T-helper 17 cell (primary cell): ENCODE results near the gene HDC. TPM values are rescaled to one million over a fixed set of nuclear protein-coding genes. Genes with fewer than 3 reads are reported as not detected.

Source experiments
- ATAC-seq: fragments of 150-1000 bp; cut with Tn5 transposase; 2 replicates; pipeline ENCODE4 v1.10.0; 2021; ENCODE audit warnings: mild to moderate bottlenecking, moderate library complexity
- DNase-seq, 3 donors: peaks; one replicate each; pipeline versions ENCODE4 v3.0.0 to v3.0.0-alpha.2; 2020 to 2021
- H3K9me3 ChIP-seq: one replicate; pipeline ENCODE4 v1.7.0; 2013; ENCODE audit warnings: low read length, mild to moderate bottlenecking; ENCODE audit not compliant: control insufficient read depth, poor library complexity, severe bottlenecking
- H3K27ac Mint-ChIP-seq: one replicate; pipeline ENCODE4 v1.8.0; 2022; ENCODE audit warnings: mild to moderate bottlenecking, moderate library complexity, mixed read lengths
- H3K27me3 Mint-ChIP-seq: one replicate; pipeline ENCODE4 v1.8.0; 2022; ENCODE audit warnings: mixed read lengths
- H3K36me3 Mint-ChIP-seq: one replicate; pipeline ENCODE4 v1.8.0; 2022; ENCODE audit warnings: low read depth, mixed read lengths
- H3K4me1 Mint-ChIP-seq: one replicate; pipeline ENCODE4 v1.8.0; 2022; ENCODE audit warnings: mild to moderate bottlenecking, mixed read lengths
- H3K4me3 Mint-ChIP-seq: one replicate; pipeline ENCODE4 v1.8.0; 2022; ENCODE audit warnings: mild to moderate bottlenecking, moderate library complexity, mixed read lengths
- total RNA-seq, 4 donors: library from RNA in 2 of 4; stranded (reverse) in 2 of 4; gene quantifications; one replicate each; pipeline ENCODE4 v1.2.3 and lab custom pipeline; 2022 to 2026

The HDC gene
- total RNA-seq, 2 donors from 2014 or later = 3.5 to 8.1 TPM

- no peaks in the 10 kb centered on the region for H3K9me3 ChIP-seq
- H3K27me3 Mint-ChIP-seq = no peaks in the 10 kb centered on the region
- H3K36me3 Mint-ChIP-seq = no peaks in the 10 kb centered on the region
- DNase-seq (no peak), ATAC-seq (no peak)
- no peaks in the 10 kb centered on the region for H3K4me1 Mint-ChIP-seq
- H3K27ac Mint-ChIP-seq = no peak overlapping the region
- H3K4me3 Mint-ChIP-seq = no peak overlapping the region
Measured at GRCh38 chr15:50231761-50232160, 33.8 kb downstream of the HDC start.

GRCh38 chr15:50229336-50229735 is 36.2 kb downstream of the HDC start:
- DNase-seq (no peak), ATAC-seq (no peak)
- H3K9me3 ChIP-seq = no peaks in the 10 kb centered on the region
- H3K4me1 Mint-ChIP-seq = no peaks in the 10 kb centered on the region
- H3K36me3 Mint-ChIP-seq = no peaks in the 10 kb centered on the region
- H3K27ac Mint-ChIP-seq = no peak overlapping the region
- H3K4me3 Mint-ChIP-seq = no peak overlapping the region
- no peaks in the 10 kb centered on the region for H3K27me3 Mint-ChIP-seq

GRCh38 chr15:50228866-50229265 is 36.7 kb downstream of the HDC start:
- H3K36me3 Mint-ChIP-seq = no peaks in the 10 kb centered on the region
- H3K27me3 Mint-ChIP-seq = no peaks in the 10 kb centered on the region
- ATAC-seq (no peak), DNase-seq (no peak)
- no peak overlapping the region for H3K4me3 Mint-ChIP-seq
- no peaks in the 10 kb centered on the region for H3K9me3 ChIP-seq
- no peak overlapping the region for H3K27ac Mint-ChIP-seq
- no peaks in the 10 kb centered on the region for H3K4me1 Mint-ChIP-seq

GRCh38 chr15:50227076-50227475 is 38.5 kb downstream of the HDC start:
- no peak for ATAC-seq
- Mint-ChIP-seq H3K4me1 (peaks cover 2% of the 10 kb centered on the region), H3K27me3 (no peaks in the 10 kb centered on the region), H3K4me3 (no peak overlapping the region), H3K27ac (no peak overlapping the region), H3K36me3 (no peaks in the 10 kb centered on the region)
- DNase-seq = no peak
- H3K9me3 ChIP-seq = no peaks in the 10 kb centered on the region

- Mint-ChIP-seq H3K27me3 (no peaks in the 10 kb centered on the region), H3K4me3 (no peak overlapping the region), H3K36me3 (no peaks in the 10 kb centered on the region), H3K4me1 (peaks cover 2% of the 10 kb centered on the region), H3K27ac (no peak overlapping the region)
- no peaks in the 10 kb centered on the region for H3K9me3 ChIP-seq
- ATAC-seq (no peak), DNase-seq (no peak)
Measured at GRCh38 chr15:50225938-50226337, 39.6 kb downstream of the HDC start.

GRCh38 chr15:50225057-50225456 is 40.5 kb downstream of the HDC start:
- peaks cover 2% of the 10 kb centered on the region for H3K4me1 Mint-ChIP-seq
- no peak for ATAC-seq
- H3K27ac Mint-ChIP-seq = no peak overlapping the region
- H3K9me3 ChIP-seq = no peaks in the 10 kb centered on the region
- H3K36me3 Mint-ChIP-seq = no peaks in the 10 kb centered on the region
- no peaks in the 10 kb centered on the region for H3K27me3 Mint-ChIP-seq
- DNase-seq = no peak
- H3K4me3 Mint-ChIP-seq = no peak overlapping the region

GRCh38 chr15:50224606-50225005 is 40.9 kb downstream of the HDC start:
- Mint-ChIP-seq H3K27ac (no peak overlapping the region), H3K4me1 (peaks cover 2% of the 10 kb centered on the region), H3K4me3 (no peak overlapping the region), H3K27me3 (no peaks in the 10 kb centered on the region), H3K36me3 (no peaks in the 10 kb centered on the region)
- DNase-seq (no peak), ATAC-seq (no peak)
- no peaks in the 10 kb centered on the region for H3K9me3 ChIP-seq

- ATAC-seq (no peak), DNase-seq (no peak)
- Mint-ChIP-seq H3K27me3 (no peaks in the 10 kb centered on the region), H3K36me3 (no peaks in the 10 kb centered on the region), H3K4me1 (peaks cover 2% of the 10 kb centered on the region), H3K4me3 (no peak overlapping the region), H3K27ac (peak overlapping the region; percentile 3)
- no peaks in the 10 kb centered on the region for H3K9me3 ChIP-seq
Measured at GRCh38 chr15:50222181-50222580, 43.3 kb downstream of the HDC start.

- DNase-seq = no peak
- Mint-ChIP-seq H3K36me3 (no peaks in the 10 kb centered on the region), H3K4me1 (peaks cover 2% of the 10 kb centered on the region), H3K27ac (no peak overlapping the region), H3K27me3 (no peaks in the 10 kb centered on the region), H3K4me3 (no peak overlapping the region)
- H3K9me3 ChIP-seq = no peaks in the 10 kb centered on the region
- no peak for ATAC-seq
Measured at GRCh38 chr15:50219820-50220219, 45.7 kb downstream of the HDC start.

- Mint-ChIP-seq H3K4me3 (no peak overlapping the region), H3K27ac (peak overlapping the region; percentile 39), H3K36me3 (no peaks in the 10 kb centered on the region), H3K4me1 (peaks cover 2% of the 10 kb centered on the region), H3K27me3 (no peaks in the 10 kb centered on the region)
- DNase-seq (no peak), ATAC-seq (no peak)
- no peaks in the 10 kb centered on the region for H3K9me3 ChIP-seq
Measured at GRCh38 chr15:50218691-50219090, 46.8 kb downstream of the HDC start.

GRCh38 chr15:50218291-50218690 is 47.2 kb downstream of the HDC start:
- Mint-ChIP-seq H3K4me1 (peaks cover 2% of the 10 kb centered on the region), H3K27ac (no peak overlapping the region), H3K4me3 (no peak overlapping the region), H3K36me3 (no peaks in the 10 kb centered on the region), H3K27me3 (no peaks in the 10 kb centered on the region)
- ATAC-seq = no peak
- no peak for DNase-seq
- H3K9me3 ChIP-seq = no peaks in the 10 kb centered on the region

GRCh38 chr15:50210462-50211157 is 54.9 kb downstream of the HDC start:
- Mint-ChIP-seq H3K27ac (no peak overlapping the region), H3K27me3 (peaks cover 10% of the 10 kb centered on the region), H3K36me3 (peaks cover 8% of the 10 kb centered on the region), H3K4me1 (no peaks in the 10 kb centered on the region), H3K4me3 (no peak overlapping the region)
- H3K9me3 ChIP-seq = no peaks in the 10 kb centered on the region
- no peak for ATAC-seq
- no peak for DNase-seq

GRCh38 chr15:50209809-50210208 is 55.7 kb downstream of the HDC start:
- Mint-ChIP-seq H3K27ac (no peak overlapping the region), H3K4me1 (no peaks in the 10 kb centered on the region), H3K27me3 (peaks cover 13% of the 10 kb centered on the region), H3K36me3 (peaks cover 10% of the 10 kb centered on the region), H3K4me3 (no peak overlapping the region)
- DNase-seq = no peak
- H3K9me3 ChIP-seq = no peaks in the 10 kb centered on the region
- ATAC-seq = no peak

GRCh38 chr15:50206020-50206419 is 59.5 kb downstream of the HDC start:
- ATAC-seq (no peak), DNase-seq (no peak)
- Mint-ChIP-seq H3K36me3 (peaks cover 8% of the 10 kb centered on the region), H3K4me3 (no peak overlapping the region), H3K27me3 (peaks cover 13% of the 10 kb centered on the region), H3K27ac (no peak overlapping the region), H3K4me1 (no peaks in the 10 kb centered on the region)
- H3K9me3 ChIP-seq = no peaks in the 10 kb centered on the region
